HG03139 (cell line): ENCODE data around the gene TAS2R60.
"Not testable (repeated sequence)": the region's sequence is repeated elsewhere in the genome, so short reads cannot be mapped to it uniquely, and the experiment has no call there.

ENCODE experiments used
- ATAC-seq: cut with Tn5 transposase; IDR thresholded peaks from one replicate; pipeline ENCODE4 v1.9.1; 2021; ENCODE audit not compliant: unreplicated experiment

TAS2R60 gene

GRCh38 chr7:143472071-143472689 is 28.9 kb downstream of the TAS2R60 start:
- ATAC-seq = not testable (repeated sequence)

GRCh38 chr7:143477501-143478150 is 34.4 kb downstream of the TAS2R60 start, which contains the start of gene TAS2R41:
TSS of gene TAS2R41 (plus strand) at chr7:143477873. CDS start at chr7:143477873, 0 bp downstream.
- ATAC-seq = no peak

DNA sequence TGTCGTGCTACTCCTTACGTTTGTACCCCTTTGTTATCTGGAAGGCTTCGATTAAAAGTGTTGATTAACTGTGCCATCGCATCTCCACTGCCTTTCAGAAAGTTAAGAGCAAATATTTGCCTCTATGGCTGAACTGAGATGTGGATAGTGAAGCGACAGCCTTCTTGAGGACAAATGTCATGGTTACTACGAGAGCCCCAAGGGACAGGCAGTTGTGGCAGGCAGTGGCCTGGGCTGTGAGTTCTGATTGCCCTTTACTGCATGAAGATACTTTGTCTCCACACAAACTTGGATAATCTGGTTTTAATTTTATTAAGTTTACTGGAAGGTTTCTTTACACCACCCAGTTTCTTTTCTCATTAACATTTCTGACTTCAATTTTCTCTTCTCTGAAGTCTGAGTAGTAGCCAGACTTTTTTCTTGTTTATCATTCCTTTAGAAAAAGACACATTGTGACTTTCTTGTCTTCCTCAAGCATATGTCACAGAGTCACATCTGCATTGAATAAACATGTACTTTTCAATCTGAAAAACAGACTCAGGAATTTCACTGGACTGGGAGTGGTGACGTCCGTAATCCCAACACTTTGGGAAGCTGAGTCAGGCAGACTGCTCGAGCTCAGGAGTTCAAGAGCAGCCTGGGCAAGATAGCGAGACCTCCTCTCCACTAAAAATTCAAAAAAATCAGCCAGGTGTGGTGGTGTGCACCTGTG is 36.0 kb downstream of the TAS2R60 start:
- no peak for ATAC-seq

GRCh38 chr7:143480501-143480900 is 37.2 kb downstream of the TAS2R60 start:
- no peak for ATAC-seq

- no peak for ATAC-seq
Observed at GRCh38 chr7:143484119-143484518, 40.9 kb downstream of the TAS2R60 start.

- no peak for ATAC-seq
Observed at GRCh38 chr7:143485094-143485493, 41.8 kb downstream of the TAS2R60 start.

DNA sequence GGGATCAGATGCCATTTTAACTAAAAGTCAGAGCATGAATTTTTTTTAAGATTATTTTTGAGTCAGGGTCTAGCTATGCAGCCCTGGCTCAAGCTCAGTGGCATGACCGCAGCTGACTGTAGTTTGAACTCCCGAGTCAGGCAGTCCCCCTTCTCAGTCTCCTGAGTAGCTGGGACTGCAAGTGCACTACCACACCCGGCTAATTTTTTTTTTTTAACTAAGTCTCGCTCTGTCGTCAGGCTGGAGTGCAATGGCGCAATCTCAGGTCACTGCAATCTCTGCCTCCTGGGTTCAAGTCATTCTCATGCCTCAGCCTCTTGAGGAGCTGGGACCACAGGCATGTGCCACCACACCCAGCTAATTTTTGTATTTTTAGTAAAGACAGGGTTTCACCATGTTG is 42.2 kb downstream of the TAS2R60 start:
- no peak for ATAC-seq

GRCh38 chr7:143486266-143486665 is 43.0 kb downstream of the TAS2R60 start:
- ATAC-seq = not testable (repeated sequence)

DNA sequence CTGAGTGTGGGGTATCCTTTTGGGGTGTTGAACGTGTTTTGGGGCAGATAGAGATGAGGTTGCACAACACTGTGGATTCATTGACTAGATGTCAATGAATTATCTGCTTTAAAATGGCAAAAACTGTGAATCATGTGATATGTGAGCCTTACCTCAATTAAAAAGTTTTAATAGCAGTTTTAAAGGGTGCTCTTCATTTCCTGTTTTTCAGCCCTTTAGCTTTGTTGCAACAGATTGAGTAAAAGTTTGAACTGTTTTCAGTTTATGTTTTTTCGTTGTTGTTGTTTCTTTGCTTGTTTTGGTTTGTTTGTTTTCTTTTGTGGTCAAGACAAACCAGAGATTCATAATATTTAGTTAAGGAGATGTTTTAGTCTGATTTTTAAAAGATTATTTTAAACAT is 43.8 kb downstream of the TAS2R60 start:
- ATAC-seq = no peak

DNA sequence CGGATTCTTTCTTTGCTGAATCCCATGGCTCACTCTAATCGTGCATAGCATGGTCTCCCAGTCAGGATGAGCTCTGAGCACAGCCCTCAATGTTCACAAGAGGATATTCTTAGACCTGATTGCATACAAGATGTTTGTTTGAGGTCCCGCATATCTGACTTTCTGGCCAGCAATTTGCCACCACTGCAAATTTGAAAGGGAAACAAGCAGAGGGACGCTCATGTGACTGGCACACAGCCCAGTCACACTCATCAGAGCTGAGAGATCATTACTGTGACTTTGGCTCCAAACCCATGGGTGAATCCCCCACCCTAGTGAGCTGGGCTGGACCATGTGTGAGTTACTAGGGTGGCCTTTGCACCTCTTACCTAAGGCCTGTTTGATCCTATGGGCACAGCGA is 44.3 kb downstream of the TAS2R60 start:
- ATAC-seq = no peak

DNA sequence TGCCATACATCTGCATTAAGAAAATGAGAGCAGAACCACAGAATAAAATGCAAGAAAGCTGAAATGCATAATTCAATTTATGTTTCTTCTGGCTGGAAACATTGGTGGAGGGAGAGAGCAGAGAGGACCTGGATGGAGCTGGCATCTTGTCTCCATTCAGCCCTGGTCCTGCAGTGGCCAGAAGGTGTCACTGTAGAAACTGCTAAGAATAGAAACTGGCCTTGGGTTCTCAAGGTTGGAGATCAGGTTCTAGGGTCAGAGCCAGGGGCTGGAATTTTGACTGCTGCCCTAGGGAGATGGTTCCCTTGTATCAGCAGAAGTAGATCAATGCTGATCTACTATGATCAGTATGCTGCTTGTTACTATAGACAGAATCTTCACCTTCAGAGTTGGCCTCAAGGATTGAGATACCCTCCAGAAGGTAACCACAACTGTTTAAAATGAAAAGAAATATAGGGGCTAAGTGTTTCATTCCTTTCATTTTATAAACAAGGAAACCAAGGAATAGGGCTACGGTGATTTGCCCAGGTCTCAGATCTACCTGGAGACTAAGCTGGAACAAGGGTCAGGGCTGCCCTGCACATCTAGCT is 47.6 kb downstream of the TAS2R60 start:
- no peak for ATAC-seq

DNA sequence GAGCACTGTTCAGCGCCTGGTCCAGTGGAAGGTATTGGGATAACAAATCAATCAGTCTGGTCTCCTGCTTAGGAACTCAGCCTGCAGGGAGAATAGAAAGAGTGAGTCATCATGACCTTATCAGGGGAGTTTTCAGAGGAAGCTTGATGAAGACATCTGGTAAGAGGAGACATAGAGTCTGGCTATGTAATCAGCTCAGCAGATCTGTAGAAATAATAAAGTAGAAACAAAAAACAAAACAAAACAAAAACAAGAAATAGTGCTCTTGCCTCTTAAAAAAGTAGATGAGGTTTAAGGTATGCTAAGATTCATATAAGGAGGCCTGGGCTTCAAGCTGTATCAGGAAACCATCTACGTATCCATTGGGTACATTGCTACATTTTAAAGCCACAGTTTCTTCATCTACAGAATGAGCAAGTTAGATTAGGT is 48.8 kb downstream of the TAS2R60 start:
- no peak for ATAC-seq

DNA sequence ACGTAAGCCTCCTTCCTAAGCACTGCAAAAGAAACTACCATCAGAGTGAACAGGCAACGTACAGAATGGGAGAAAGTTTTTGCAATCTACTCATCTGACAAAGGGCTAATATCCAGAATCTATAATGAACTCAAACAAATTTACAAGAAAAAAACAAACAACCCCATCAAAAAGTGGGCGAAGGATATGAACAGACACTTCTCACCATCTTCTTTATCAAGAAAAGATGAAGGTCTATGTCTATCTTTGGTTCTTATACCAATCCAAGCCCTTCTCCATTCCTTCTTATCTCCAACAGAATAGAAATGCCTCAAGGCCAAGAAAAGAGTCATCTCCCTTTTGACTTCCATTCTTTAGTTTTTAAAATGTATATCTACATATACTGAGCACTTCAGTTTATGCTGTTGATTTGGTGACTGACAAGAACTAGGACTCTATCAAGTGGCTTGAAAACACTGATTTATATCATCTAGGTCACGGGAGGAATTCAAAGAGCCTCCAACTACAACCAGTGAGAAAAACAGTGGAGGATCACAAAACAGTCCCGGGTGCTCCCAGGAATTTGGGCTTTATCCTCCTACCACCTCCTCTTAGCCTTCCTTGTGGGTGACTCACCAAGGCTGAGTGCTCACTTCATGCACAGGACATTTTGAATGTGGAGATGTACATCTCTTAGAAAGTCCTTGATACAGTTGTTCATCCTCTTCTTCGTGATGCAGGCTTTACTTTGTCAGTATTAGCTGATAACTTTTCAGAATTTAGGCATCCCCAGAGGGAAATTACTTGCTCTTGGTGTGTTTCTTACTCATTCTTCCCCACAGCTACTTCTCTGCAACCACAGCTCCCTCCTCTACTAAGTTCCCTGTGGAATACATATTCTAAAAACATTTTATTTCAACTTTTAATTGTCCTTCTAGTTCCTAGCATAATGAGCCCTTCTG is 49.8 kb downstream of the TAS2R60 start:
- no peak for ATAC-seq

DNA sequence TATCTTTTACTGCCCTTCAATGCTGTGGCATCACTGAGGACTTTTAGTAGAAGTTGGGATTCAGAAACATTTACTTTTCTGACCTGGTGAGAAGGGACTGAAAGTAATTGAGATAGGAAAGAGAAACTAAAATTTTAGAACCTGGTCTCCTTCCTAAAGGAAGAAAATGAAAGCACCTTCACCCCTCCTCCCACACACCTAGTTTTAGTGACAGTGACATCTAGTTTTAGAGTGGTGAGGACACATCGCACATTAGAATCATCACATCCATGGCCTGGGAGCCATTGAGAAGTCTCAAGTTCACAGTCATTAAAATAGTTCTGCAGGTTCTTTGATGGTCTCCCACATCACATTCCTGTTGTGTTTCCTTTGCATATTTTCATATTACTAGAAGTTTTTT is 50.5 kb downstream of the TAS2R60 start:
- no peak for ATAC-seq
